ENCODE measurements around the gene EXOC6.

EXOC6 gene

GRCh38 chr10:92989250-92989649, 140.9 kb downstream of the EXOC6 start:
- Histone ChIP-seq H3K4me3 (no peak overlapping the region), H3K9me3 (ENCODE audit: low read depth, low read length) (no peaks in the 10 kb centered on the region), H3K9ac (ENCODE audit: insufficient read length) (no peak overlapping the region), H3K36me3 (ENCODE audit: insufficient read depth, low read length) (no peaks in the 10 kb centered on the region), H3K27ac (no peak overlapping the region)
- TF ChIP-seq EZH2 (IDR thresholded peaks at IDR 0.05) (no peak), POLR2AphosphoS5 (IDR thresholded peaks at IDR 0.05; ENCODE audit: borderline replicate concordance, low read depth, low read length) (no peak), FOXP2 (optimal IDR thresholded peaks at IDR 0.05; ENCODE audit: control extremely low read depth, extremely low read length, insufficient read depth) (no peak)
- no peak for DNase-seq (ENCODE audit: low read depth, low spot score)

- TF ChIP-seq EZH2 (IDR thresholded peaks at IDR 0.05) (no peak), FOXP2 (optimal IDR thresholded peaks at IDR 0.05; ENCODE audit: control extremely low read depth, extremely low read length, insufficient read depth) (no peak), POLR2AphosphoS5 (IDR thresholded peaks at IDR 0.05; ENCODE audit: borderline replicate concordance, low read depth, low read length) (no peak)
- no peak overlapping the region for H3K27ac ChIP-seq
- H3K9ac ChIP-seq (ENCODE audit: insufficient read length) = no peak overlapping the region
- H3K4me3 ChIP-seq = no peak overlapping the region
- no peaks in the 10 kb centered on the region for H3K36me3 ChIP-seq (ENCODE audit: insufficient read depth, low read length)
- H3K9me3 ChIP-seq (ENCODE audit: low read depth, low read length) = no peaks in the 10 kb centered on the region
- no peak for DNase-seq (ENCODE audit: low read depth, low spot score)
These were observed 142.3 kb downstream of the EXOC6 start for GRCh38 chr10:92990615-92991014.

GRCh38 chr10:92991513-92991912, 143.2 kb downstream of the EXOC6 start:
- Histone ChIP-seq H3K36me3 (ENCODE audit: insufficient read depth, low read length) (no peaks in the 10 kb centered on the region), H3K27ac (no peak overlapping the region), H3K4me3 (no peak overlapping the region), H3K9me3 (ENCODE audit: low read depth, low read length) (no peaks in the 10 kb centered on the region), H3K9ac (ENCODE audit: insufficient read length) (no peak overlapping the region)
- no peak for DNase-seq (ENCODE audit: low read depth, low spot score)
- TF ChIP-seq EZH2 (IDR thresholded peaks at IDR 0.05) (no peak), POLR2AphosphoS5 (IDR thresholded peaks at IDR 0.05; ENCODE audit: borderline replicate concordance, low read depth, low read length) (no peak), FOXP2 (optimal IDR thresholded peaks at IDR 0.05; ENCODE audit: control extremely low read depth, extremely low read length, insufficient read depth) (no peak)

- no peak for DNase-seq (ENCODE audit: low read depth, low spot score)
- H3K27ac ChIP-seq = no peak overlapping the region
- TF ChIP-seq FOXP2 (optimal IDR thresholded peaks at IDR 0.05; ENCODE audit: control extremely low read depth, extremely low read length, insufficient read depth) (no peak), EZH2 (IDR thresholded peaks at IDR 0.05) (no peak), POLR2AphosphoS5 (IDR thresholded peaks at IDR 0.05; ENCODE audit: borderline replicate concordance, low read depth, low read length) (no peak)
- no peaks in the 10 kb centered on the region for H3K9me3 ChIP-seq (ENCODE audit: low read depth, low read length)
- H3K4me3 ChIP-seq = no peak overlapping the region
- H3K36me3 ChIP-seq (ENCODE audit: insufficient read depth, low read length) = no peaks in the 10 kb centered on the region
- no peak overlapping the region for H3K9ac ChIP-seq (ENCODE audit: insufficient read length)
These were observed 145.5 kb downstream of the EXOC6 start for GRCh38 chr10:92993699-92994272.

GRCh38 chr10:92995509-92995908, 147.2 kb downstream of the EXOC6 start:
- Histone ChIP-seq H3K9ac (ENCODE audit: insufficient read length) (no peak overlapping the region), H3K36me3 (ENCODE audit: insufficient read depth, low read length) (no peaks in the 10 kb centered on the region), H3K27ac (no peak overlapping the region), H3K9me3 (ENCODE audit: low read depth, low read length) (no peaks in the 10 kb centered on the region), H3K4me3 (no peak overlapping the region)
- no peak for TF ChIP-seq POLR2AphosphoS5 (IDR thresholded peaks at IDR 0.05; ENCODE audit: borderline replicate concordance, low read depth, low read length)
- TF ChIP-seq EZH2 (IDR thresholded peaks at IDR 0.05) = no peak
- no peak for TF ChIP-seq FOXP2 (optimal IDR thresholded peaks at IDR 0.05; ENCODE audit: control extremely low read depth, extremely low read length, insufficient read depth)
- no peak for DNase-seq (ENCODE audit: low read depth, low spot score)

- Histone ChIP-seq H3K27ac (no peak overlapping the region), H3K9ac (ENCODE audit: insufficient read length) (no peak overlapping the region), H3K4me3 (no peak overlapping the region), H3K36me3 (ENCODE audit: insufficient read depth, low read length) (no peaks in the 10 kb centered on the region), H3K9me3 (ENCODE audit: low read depth, low read length) (no peaks in the 10 kb centered on the region)
- no peak for TF ChIP-seq POLR2AphosphoS5 (IDR thresholded peaks at IDR 0.05; ENCODE audit: borderline replicate concordance, low read depth, low read length)
- TF ChIP-seq EZH2 (IDR thresholded peaks at IDR 0.05) = no peak
- TF ChIP-seq FOXP2 (optimal IDR thresholded peaks at IDR 0.05; ENCODE audit: control extremely low read depth, extremely low read length, insufficient read depth) = no peak
- no peak for DNase-seq (ENCODE audit: low read depth, low spot score)
These were observed 149.3 kb downstream of the EXOC6 start for GRCh38 chr10:92997620-92998019.

GRCh38 chr10:92999191-92999590, 150.9 kb downstream of the EXOC6 start:
- DNase-seq (ENCODE audit: low read depth, low spot score) = no peak
- TF ChIP-seq EZH2 (IDR thresholded peaks at IDR 0.05) (no peak), POLR2AphosphoS5 (IDR thresholded peaks at IDR 0.05; ENCODE audit: borderline replicate concordance, low read depth, low read length) (no peak), FOXP2 (optimal IDR thresholded peaks at IDR 0.05; ENCODE audit: control extremely low read depth, extremely low read length, insufficient read depth) (no peak)

GRCh38 chr10:93006435-93007039, 158.2 kb downstream of the EXOC6 start:
- H3K36me3 ChIP-seq (ENCODE audit: insufficient read depth, low read length) = no peaks in the 10 kb centered on the region
- no peak overlapping the region for H3K27ac ChIP-seq
- no peaks in the 10 kb centered on the region for H3K9me3 ChIP-seq (ENCODE audit: low read depth, low read length)
- DNase-seq (ENCODE audit: low read depth, low spot score) = no peak
- no peak overlapping the region for H3K4me3 ChIP-seq
- no peak overlapping the region for H3K9ac ChIP-seq (ENCODE audit: insufficient read length)
- no peak for TF ChIP-seq FOXP2 (optimal IDR thresholded peaks at IDR 0.05; ENCODE audit: control extremely low read depth, extremely low read length, insufficient read depth)
- TF ChIP-seq EZH2 (IDR thresholded peaks at IDR 0.05) = no peak
- TF ChIP-seq POLR2AphosphoS5 (IDR thresholded peaks at IDR 0.05; ENCODE audit: borderline replicate concordance, low read depth, low read length) = no peak

More at GRCh38 chr10:92999191-92999590, 150.9 kb downstream of the EXOC6 start:
- Histone ChIP-seq H3K9me3 (ENCODE audit: low read depth, low read length) (no peaks in the 10 kb centered on the region), H3K4me3 (no peak overlapping the region), H3K36me3 (ENCODE audit: insufficient read depth, low read length) (no peaks in the 10 kb centered on the region), H3K27ac (no peak overlapping the region), H3K9ac (ENCODE audit: insufficient read length) (no peak overlapping the region)

All from SK-N-MC (cell line).